SK-MEL-5 (cell line): ENCODE results near the gene CTAG1A. TPM values are rescaled to one million over a fixed set of nuclear protein-coding genes. Genes with fewer than 3 reads are reported as not detected.
"Not testable (repeated sequence)": the region's sequence is repeated elsewhere in the genome, so short reads cannot be mapped to it uniquely, and the experiment has no call there.

Source experiments
- DNase-seq: peaks from one replicate; pipeline ENCODE4 v3.0.0-alpha.2; 2016; ENCODE audit warnings: low read depth, low spot score
- in situ Hi-C: cut with HindIII; loops from 2 replicates; pipeline ENCODE4 v1.10.0; 2016; ENCODE audit warnings: low sequenced_read_pairs, high pct_unique_total_duplicates, low pct_unique_long_range_greater_than_20kb
- polyA plus RNA-seq, 2 experiments: library from polyadenylated mRNA; depleted of rRNA; stranded (reverse); fragments of >200 nt; gene quantifications; 2 replicates each; pipeline ENCODE4 v1.2.3, GENCODE V29; 2015
- total RNA-seq: library from RNA; depleted of rRNA; stranded (reverse); fragments of >200 nt; shearing (Covaris generic); gene quantifications from 2 replicates; pipeline ENCODE4 v1.2.3, GENCODE V29; 2014; rRNA removed

The CTAG1A gene
- total RNA-seq = not detected in 2 replicates
- not detected in 2 replicates for polyA plus RNA-seq (2015; cell fraction: cytosol; rRNA removed)
- not detected in 2 replicates for polyA plus RNA-seq (2015; cell fraction: nucleus; rRNA removed)

- in situ Hi-C loops, DNase-seq: not testable (repeated sequence)
Measured at GRCh38 chrX:154584585-154585183, at the start of gene CTAG1A. Gene CTAG1A (plus strand): TSS chrX:154585133. CDS start chrX:154585207, 74 bp downstream.

GRCh38 chrX:154535892-154536291 is 49.0 kb upstream of the CTAG1A start:
- in situ Hi-C loops = no loop called here

DNA sequence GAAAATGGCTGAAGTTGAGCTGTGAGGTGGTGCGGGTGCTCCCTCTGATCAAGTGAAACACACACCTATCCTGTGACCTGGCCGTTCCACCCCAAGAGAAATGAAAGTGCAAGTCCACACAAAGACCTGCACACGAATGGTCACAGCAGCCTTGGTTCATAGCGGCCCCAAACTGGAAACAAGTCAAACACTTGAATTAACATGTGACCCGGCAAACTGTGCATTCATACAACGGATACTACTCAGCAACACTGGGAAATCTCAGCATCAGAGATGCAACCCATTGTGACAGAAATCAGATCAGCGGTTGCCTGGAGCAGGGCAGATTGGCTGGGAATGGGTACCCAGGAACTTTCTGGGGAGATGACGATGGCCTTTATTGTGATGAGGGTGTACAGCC is 45.9 kb upstream of the CTAG1A start:
- in situ Hi-C loops = no loop called here
- peak; percentile 59 for DNase-seq

More at GRCh38 chrX:154535892-154536291, 49.0 kb upstream of the CTAG1A start:
- DNase-seq = no peak

DNA sequence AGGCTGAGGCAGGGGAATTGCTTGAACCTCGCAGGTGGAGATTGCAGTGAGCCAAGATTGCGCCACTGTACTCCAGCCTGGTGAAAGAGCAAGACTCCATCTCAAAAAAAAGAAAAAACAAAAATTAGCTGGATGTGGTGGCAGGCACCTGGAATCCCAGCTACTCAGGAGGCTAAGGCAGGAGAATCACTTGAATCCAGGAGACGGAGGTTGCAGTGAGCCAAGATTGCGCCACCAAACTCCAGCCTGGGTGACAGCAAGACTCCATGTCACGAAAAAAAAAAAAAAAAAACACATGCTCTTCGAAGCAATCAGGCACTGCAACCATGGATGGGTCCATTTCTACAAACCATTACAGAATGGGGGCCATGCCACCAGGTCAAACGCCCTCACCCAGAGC is 44.6 kb upstream of the CTAG1A start:
- DNase-seq, in situ Hi-C loops: not testable (repeated sequence)

DNA sequence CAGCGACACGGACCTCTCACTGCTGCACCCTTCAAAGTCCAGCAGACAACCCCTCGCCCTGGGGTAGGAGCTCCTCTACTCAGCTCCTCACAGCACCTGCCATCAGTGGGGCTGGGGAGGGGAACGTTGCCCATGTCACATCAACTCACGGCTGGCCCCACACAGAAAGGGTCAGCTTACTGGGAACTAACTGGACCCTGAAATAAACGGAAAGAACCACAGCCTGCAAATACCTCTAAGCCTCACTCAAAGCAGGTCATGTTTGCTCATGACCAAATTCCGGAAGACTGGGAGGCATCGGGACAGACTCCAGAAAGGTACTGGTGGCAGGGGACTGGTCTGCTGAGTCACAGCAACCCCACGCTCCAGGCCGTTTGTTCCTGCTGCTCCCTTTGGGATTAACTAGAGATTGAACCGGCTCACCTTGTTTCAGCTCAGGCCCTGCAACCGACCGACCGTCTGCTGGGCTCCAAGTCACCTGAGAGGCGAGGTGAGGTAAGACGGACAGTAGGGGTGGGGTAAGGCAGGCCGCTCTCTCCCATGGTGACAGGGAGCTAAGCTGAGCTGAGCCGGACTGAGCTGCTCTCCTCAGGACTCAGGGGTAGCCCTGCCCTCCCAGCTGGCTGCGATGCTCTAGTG is 43.9 kb upstream of the CTAG1A start:
- DNase-seq = no peak
- in situ Hi-C loops = no loop called here

- in situ Hi-C loops = no loop called here
Measured at GRCh38 chrX:154541589-154541895, 43.4 kb upstream of the CTAG1A start.

GRCh38 chrX:154541896-154542722 is 42.8 kb upstream of the CTAG1A start:
- DNase-seq = peak; percentile 62
- in situ Hi-C loops = no loop called here

More at GRCh38 chrX:154541589-154541895, 43.4 kb upstream of the CTAG1A start:
- DNase-seq = no peak

DNA sequence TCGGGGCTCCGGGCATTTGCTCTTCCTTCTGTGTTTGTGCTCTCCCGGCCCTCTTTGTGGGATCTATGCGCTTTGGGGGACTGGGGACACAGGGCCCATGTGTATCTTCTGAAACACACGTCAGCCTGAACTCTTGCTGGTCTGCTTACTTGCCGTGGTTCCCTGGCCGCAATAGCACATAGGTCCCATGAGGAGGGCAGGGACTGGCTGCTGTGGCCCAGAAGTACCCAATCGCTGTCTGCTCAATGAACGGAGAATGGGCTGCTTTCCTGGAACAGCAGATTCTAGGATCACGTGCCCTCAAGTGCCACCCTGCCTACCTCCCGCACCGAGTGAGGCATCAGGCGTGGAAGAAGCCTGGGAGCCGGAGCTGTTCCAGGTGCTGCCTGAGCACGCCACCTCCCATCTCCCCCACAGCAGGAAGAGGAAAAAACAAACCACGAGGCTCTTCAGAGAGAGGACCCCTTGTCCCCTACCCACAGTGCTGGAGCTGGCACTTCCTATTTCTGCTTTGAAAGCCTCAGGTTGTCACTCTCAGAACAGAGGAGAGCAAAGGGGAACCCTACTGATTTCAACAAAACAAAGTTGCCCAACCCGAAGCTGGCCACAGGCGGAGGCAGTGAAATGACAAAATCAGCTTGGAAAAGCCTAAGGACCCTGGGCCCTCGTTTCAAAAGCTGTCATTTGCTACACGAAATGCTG is 42.1 kb upstream of the CTAG1A start:
- in situ Hi-C loops = no loop called here
- DNase-seq = no peak

- in situ Hi-C loops = no loop called here
Measured at GRCh38 chrX:154545673-154546274, 39.2 kb upstream of the CTAG1A start.

GRCh38 chrX:154546354-154547244 is 38.3 kb upstream of the CTAG1A start, which contains the start of gene G6PD:
Gene G6PD (minus strand): TSS chrX:154546846. CDS start chrX:154546155, 691 bp downstream.
- in situ Hi-C loops = no loop called here
- DNase-seq = peak; percentile 64

More at GRCh38 chrX:154545673-154546274, 39.2 kb upstream of the CTAG1A start:
- no peak for DNase-seq

- in situ Hi-C loops = no loop called here
- DNase-seq = peak; percentile 86
Measured at GRCh38 chrX:154547245-154548027, 37.5 kb upstream of the CTAG1A start, which contains the start of gene IKBKG. Gene IKBKG (plus strand): TSS chrX:154547620. CDS start chrX:154552003, 4,383 bp downstream.

- in situ Hi-C loops = no loop called here
- DNase-seq = no peak
Measured at GRCh38 chrX:154548028-154548316, 37.0 kb upstream of the CTAG1A start.

DNA sequence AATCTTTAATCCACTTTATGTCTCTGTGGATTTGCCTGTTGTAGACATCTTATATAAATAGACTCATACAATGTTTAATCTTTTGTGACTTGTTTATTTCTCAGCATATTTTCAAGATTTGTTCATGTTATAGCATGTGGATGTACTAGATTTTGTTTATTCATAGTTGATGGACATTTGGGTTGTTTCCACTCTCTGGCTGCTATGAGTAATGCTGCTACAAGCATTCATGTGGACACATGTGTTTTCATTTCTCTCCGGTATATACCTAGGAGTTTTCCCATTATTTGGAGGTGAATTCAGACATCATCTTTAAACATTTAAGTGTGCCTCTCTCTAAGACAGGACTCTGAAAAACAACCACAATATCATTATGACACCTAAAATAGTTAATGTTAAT is 35.2 kb upstream of the CTAG1A start:
- DNase-seq = no peak
- in situ Hi-C loops = no loop called here

- DNase-seq, in situ Hi-C loops: not testable (repeated sequence)
Measured at GRCh38 chrX:154552112-154552806, 32.7 kb upstream of the CTAG1A start.

GRCh38 chrX:154558060-154558690 is 26.8 kb upstream of the CTAG1A start:
- in situ Hi-C loops, DNase-seq: not testable (repeated sequence)
